ENCODE measurements around the gene NLGN2.
A peak's percentile ranks its signal among the peaks of the same experiment; 100 is the strongest.
"Not testable (repeated sequence)": the region's sequence is repeated elsewhere in the genome, so short reads cannot be mapped to it uniquely, and the experiment has no call there.

NLGN2 gene

DNA sequence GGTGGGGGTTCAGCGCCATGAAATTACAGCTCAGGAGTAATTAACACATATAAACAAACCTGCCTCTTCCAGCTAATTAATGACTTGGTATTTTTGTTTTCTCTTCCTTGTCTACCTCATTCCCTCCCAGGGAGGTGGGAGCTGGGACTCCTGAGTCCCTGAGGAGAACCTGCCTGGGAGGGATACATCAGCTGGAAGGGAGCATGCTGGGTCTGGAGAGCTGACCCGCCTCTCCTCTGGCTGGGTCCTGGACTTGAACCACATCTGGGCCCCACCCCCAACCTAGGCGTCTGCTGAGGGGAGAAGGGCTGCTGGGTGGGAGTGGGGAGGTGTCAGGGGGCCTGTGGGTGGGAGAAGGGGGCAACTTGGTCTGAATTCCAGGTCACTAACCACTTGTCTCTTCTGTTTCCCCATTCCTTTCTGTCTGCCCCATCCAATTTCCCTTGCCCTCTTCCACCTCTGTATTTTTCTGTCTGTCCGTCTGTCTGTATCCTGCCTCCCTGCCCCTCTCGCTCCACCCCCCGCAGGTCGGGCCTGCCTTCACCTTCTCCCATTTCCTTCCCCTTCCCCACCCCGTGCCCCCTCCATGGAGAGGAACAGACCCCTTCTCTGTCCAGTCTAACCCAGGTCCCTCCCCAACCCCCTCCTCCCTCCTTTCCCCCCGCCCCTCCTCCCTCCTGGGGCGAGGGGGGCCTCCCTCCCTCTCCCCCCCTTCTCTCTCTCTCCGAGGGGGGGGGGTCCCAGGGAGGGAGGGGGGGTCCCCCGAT lies at the start of gene NLGN2:
NLGN2 (plus strand) TSS at position 361 of the 767 bp plus-strand sequence. CDS start 411 bp downstream, outside the sequence.
- TF ChIP-seq, protein P1, sequence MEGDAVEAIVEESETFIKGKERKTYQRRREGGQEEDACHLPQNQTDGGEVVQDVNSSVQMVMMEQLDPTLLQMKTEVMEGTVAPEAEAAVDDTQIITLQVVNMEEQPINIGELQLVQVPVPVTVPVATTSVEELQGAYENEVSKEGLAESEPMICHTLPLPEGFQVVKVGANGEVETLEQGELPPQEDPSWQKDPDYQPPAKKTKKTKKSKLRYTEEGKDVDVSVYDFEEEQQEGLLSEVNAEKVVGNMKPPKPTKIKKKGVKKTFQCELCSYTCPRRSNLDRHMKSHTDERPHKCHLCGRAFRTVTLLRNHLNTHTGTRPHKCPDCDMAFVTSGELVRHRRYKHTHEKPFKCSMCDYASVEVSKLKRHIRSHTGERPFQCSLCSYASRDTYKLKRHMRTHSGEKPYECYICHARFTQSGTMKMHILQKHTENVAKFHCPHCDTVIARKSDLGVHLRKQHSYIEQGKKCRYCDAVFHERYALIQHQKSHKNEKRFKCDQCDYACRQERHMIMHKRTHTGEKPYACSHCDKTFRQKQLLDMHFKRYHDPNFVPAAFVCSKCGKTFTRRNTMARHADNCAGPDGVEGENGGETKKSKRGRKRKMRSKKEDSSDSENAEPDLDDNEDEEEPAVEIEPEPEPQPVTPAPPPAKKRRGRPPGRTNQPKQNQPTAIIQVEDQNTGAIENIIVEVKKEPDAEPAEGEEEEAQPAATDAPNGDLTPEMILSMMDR (IDR thresholded peaks at IDR 0.05; ENCODE audit: poor library complexity, severe bottlenecking) = no peak
- Histone ChIP-seq H3K4me3 (ENCODE audit: severe bottlenecking) (no peak within 1 kb of the TSS), H3K36me3 (ENCODE audit: low read depth) (peaks cover 1% of the 10 kb centered on the region; the same call in 1 of the 2 replicates), H3K4me1 (ENCODE audit: insufficient read depth, poor library complexity, severe bottlenecking) (no peaks in the 10 kb centered on the region), H3K9me3 (ENCODE audit: severe bottlenecking) (no peaks in the 10 kb centered on the region), H3K27ac (ENCODE audit: poor library complexity, severe bottlenecking) (no peak within 1 kb of the TSS), H3K27me3 (ENCODE audit: insufficient read depth, poor library complexity, severe bottlenecking) (no peaks in the 10 kb centered on the region)
- no peak for DNase-seq (ENCODE audit: low spot score)
- no peak for ATAC-seq (ENCODE audit: low read depth)

DNA sequence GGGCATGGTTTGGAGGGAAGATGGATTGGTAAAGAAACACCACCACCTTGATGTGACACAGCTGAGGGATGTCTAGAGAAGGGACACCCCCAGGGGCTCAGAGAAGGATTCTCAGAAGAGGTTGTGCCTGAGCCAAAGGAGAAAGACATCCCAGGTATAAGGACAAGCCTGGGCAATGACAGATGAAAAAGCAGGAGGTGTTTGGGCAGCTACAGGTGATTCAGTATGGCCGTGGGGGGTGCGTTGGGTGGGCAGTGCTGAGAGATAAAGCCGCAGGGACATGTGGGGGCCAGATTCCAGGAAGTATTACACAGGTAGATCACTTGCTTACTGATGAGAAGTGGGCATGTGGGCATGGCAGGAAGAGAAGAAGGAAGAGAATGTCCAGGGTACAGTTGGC lies 45.7 kb upstream of the NLGN2 start:
- H3K36me3 ChIP-seq (ENCODE audit: low read depth) = no peaks in the 10 kb centered on the region
- H3K9me3 ChIP-seq (ENCODE audit: severe bottlenecking) = no peaks in the 10 kb centered on the region
- H3K4me3 ChIP-seq (ENCODE audit: severe bottlenecking) = no peak overlapping the region
- TF ChIP-seq, protein P1 (IDR thresholded peaks at IDR 0.05; ENCODE audit: poor library complexity, severe bottlenecking) = no peak
- H3K27me3 ChIP-seq (ENCODE audit: insufficient read depth, poor library complexity, severe bottlenecking) = no peaks in the 10 kb centered on the region
- H3K27ac ChIP-seq (ENCODE audit: poor library complexity, severe bottlenecking) = no peak overlapping the region
- no peaks in the 10 kb centered on the region for H3K4me1 ChIP-seq (ENCODE audit: insufficient read depth, poor library complexity, severe bottlenecking)
- no peak for DNase-seq (ENCODE audit: low spot score)
- ATAC-seq (ENCODE audit: low read depth) = peak; percentile 58

DNA sequence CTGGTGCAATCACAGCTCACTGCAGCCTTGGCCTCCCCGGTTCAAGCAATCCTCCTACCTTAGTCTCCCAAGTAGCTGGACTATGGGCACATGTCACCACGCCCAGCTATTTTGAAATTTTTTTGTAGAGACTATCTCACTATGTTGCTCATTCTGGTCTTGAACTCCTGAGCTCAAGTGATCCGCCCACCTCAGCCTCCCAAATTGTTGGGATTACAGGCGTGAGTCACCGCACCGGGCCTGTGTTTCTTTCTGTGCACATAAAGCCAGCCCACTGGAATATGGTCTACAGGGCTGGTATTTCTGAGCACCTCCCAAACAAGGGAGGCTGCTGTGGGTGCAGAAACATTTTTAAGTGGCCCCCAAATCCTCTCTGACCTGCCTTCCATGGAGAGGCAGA lies 44.3 kb upstream of the NLGN2 start:
- Histone ChIP-seq H3K27ac (ENCODE audit: poor library complexity, severe bottlenecking) (no peak overlapping the region), H3K9me3 (ENCODE audit: severe bottlenecking) (no peaks in the 10 kb centered on the region), H3K4me3 (ENCODE audit: severe bottlenecking) (no peak overlapping the region), H3K27me3 (ENCODE audit: insufficient read depth, poor library complexity, severe bottlenecking) (no peaks in the 10 kb centered on the region), H3K4me1 (ENCODE audit: insufficient read depth, poor library complexity, severe bottlenecking) (no peaks in the 10 kb centered on the region), H3K36me3 (ENCODE audit: low read depth) (no peaks in the 10 kb centered on the region)
- ATAC-seq (ENCODE audit: low read depth) = peak; percentile 61
- no peak for DNase-seq (ENCODE audit: low spot score)
- TF ChIP-seq, protein P1 (IDR thresholded peaks at IDR 0.05; ENCODE audit: poor library complexity, severe bottlenecking) = no peak

DNA sequence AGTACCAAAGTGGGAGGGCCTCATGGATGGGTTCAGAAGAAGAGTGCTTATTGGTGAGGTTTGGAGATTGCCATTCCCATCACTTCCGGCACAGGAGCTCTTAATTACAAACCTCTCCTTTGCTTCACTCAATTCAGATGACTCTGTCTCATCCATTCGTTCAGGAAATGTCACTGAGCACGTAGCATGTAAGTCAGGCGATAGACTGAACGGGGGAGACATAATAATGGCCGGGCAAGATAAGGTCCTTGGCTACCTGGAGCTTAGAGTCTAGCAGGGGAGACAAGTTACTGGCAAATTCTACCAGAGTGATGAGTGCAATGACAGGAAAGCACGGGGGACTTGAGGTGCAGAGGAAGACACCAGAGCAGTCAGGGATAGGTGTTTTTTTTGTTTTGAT lies 41.7 kb upstream of the NLGN2 start:
- not testable (repeated sequence) for H3K27ac ChIP-seq (ENCODE audit: poor library complexity, severe bottlenecking); H3K36me3 ChIP-seq (ENCODE audit: low read depth); H3K9me3 ChIP-seq (ENCODE audit: severe bottlenecking); ATAC-seq (ENCODE audit: low read depth); H3K27me3 ChIP-seq (ENCODE audit: insufficient read depth, poor library complexity, severe bottlenecking); DNase-seq (ENCODE audit: low spot score); H3K4me3 ChIP-seq (ENCODE audit: severe bottlenecking); H3K4me1 ChIP-seq (ENCODE audit: insufficient read depth, poor library complexity, severe bottlenecking)

DNA sequence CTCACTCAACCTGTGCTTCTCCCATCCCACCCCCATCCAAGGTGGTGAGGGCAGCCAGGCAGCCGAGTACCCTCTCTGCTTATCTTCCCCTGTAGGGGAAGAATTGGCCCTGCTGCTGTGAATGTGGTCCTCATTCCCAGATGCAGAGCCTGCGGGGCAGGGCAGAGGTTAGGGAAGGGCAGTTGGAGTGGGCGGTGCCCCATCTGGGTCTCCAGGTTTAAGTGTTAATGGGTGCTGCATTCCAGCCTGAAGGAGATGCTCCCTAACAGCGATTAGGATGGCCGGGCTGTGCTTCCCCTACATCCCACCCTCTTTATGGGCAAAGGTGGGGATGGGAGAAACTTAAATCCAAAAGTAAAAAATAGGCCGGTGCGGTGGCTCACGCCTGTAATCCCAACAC lies 40.6 kb upstream of the NLGN2 start:
- DNase-seq (ENCODE audit: low spot score) (no peak), ATAC-seq (ENCODE audit: low read depth) (no peak)
- H3K27ac ChIP-seq (ENCODE audit: poor library complexity, severe bottlenecking) = no peak overlapping the region
- TF ChIP-seq, protein P1 (IDR thresholded peaks at IDR 0.05; ENCODE audit: poor library complexity, severe bottlenecking) = no peak
- H3K36me3 ChIP-seq (ENCODE audit: low read depth) = no peaks in the 10 kb centered on the region
- no peaks in the 10 kb centered on the region for H3K4me1 ChIP-seq (ENCODE audit: insufficient read depth, poor library complexity, severe bottlenecking)
- no peaks in the 10 kb centered on the region for H3K9me3 ChIP-seq (ENCODE audit: severe bottlenecking)
- no peaks in the 10 kb centered on the region for H3K27me3 ChIP-seq (ENCODE audit: insufficient read depth, poor library complexity, severe bottlenecking)
- H3K4me3 ChIP-seq (ENCODE audit: severe bottlenecking) = no peak overlapping the region
